Omental fat pad (tissue), 4 donors: ENCODE measurements around the gene KRTAP12-1. TPM values are rescaled to one million over a fixed set of nuclear protein-coding genes. Genes with fewer than 3 reads are reported as not detected.

Experiments
- ATAC-seq: fragments of 150-250 bp; one replicate; pipeline ENCODE4 v1.9.1; 2016; ENCODE audit warnings: mild to moderate bottlenecking, moderate library complexity; ENCODE audit not compliant: low FRiP score
- DNase-seq: peaks from one replicate; pipeline ENCODE4 v3.0.0-alpha.2; 2019; ENCODE audit warnings: low spot score
- CTCF ChIP-seq, 3 donors: fragments of 450-650 bp; IDR thresholded peaks; one replicate each; pipeline ENCODE4 v1.5.1; 2016 to 2017; ENCODE audit warnings: antibody characterized with exemption in 3 of 3, mild to moderate bottlenecking in 3 of 3, moderate library complexity in 2 of 3
- total RNA-seq, 4 donors: library from RNA; depleted of rRNA; stranded (reverse); fragments of >200 nt; gene quantifications; one replicate each; pipeline ENCODE4 v1.1.0, GENCODE V29; 2016

The KRTAP12-1 gene
- total RNA-seq, 4 donors from 2014 or later = not detected

- DNase-seq (no peak), ATAC-seq (no peak)
- TF ChIP-seq CTCF (IDR thresholded peaks at IDR 0.05) = no peak
Measured at GRCh38 chr21:44681152-44681551, 811 bp downstream of the KRTAP12-1 start.

- no peak for DNase-seq
- no peak for TF ChIP-seq CTCF (IDR thresholded peaks at IDR 0.05)
- no peak for ATAC-seq
Measured at GRCh38 chr21:44677881-44678280, 4.1 kb downstream of the KRTAP12-1 start.

GRCh38 chr21:44671911-44672310, 10.1 kb downstream of the KRTAP12-1 start:
- ATAC-seq = no peak
- DNase-seq = no peak
- TF ChIP-seq CTCF (IDR thresholded peaks at IDR 0.05) = no peak

GRCh38 chr21:44670642-44671432, 11.1 kb downstream of the KRTAP12-1 start:
- DNase-seq (no peak), ATAC-seq (no peak)
- TF ChIP-seq CTCF (IDR thresholded peaks at IDR 0.05) = no peak

- ATAC-seq (no peak), DNase-seq (no peak)
- TF ChIP-seq CTCF (IDR thresholded peaks at IDR 0.05) = no peak
Measured at GRCh38 chr21:44667612-44668011, 14.4 kb downstream of the KRTAP12-1 start.

GRCh38 chr21:44666401-44667320, 15.3 kb downstream of the KRTAP12-1 start, which contains the start of gene KRTAP12-2:
Gene KRTAP12-2 (minus strand): TSS chr21:44666927. CDS start chr21:44666886, 41 bp downstream.
- ATAC-seq = no peak
- no peak for TF ChIP-seq CTCF (IDR thresholded peaks at IDR 0.05)
- DNase-seq = no peak
